Effector memory CD8-positive, alpha-beta T cell (primary cell): ENCODE results near the gene CRACR2A.

Experiments used
- ATAC-seq: fragments of 150-1000 bp; cut with Tn5 transposase; replicated peaks from 2 replicates; pipeline ENCODE4 v1.10.0; 2021; ENCODE audit warnings: mild to moderate bottlenecking, moderate library complexity
- DNase-seq, 3 experiments: peaks; one replicate each; pipeline ENCODE4 v3.0.0; 2021
- H3K27ac Mint-ChIP-seq, 2 donors: one replicate each; pipeline ENCODE4 v1.8.0; 2022; ENCODE audit warnings: mild to moderate bottlenecking in 2 of 2, mixed read lengths in 2 of 2, moderate library complexity in 2 of 2
- H3K27me3 Mint-ChIP-seq, 2 donors: one replicate each; pipeline ENCODE4 v1.8.0; 2022; ENCODE audit warnings: mixed read lengths in 2 of 2
- H3K36me3 Mint-ChIP-seq: one replicate; pipeline ENCODE4 v1.8.0; 2022; ENCODE audit warnings: mild to moderate bottlenecking, moderate library complexity, mixed read lengths; ENCODE audit not compliant: insufficient read depth
- H3K4me1 Mint-ChIP-seq, 2 donors: one replicate each; pipeline ENCODE4 v1.8.0; 2022; ENCODE audit warnings: low read depth in 2 of 2, mixed read lengths in 2 of 2
- H3K4me3 Mint-ChIP-seq, 2 donors: one replicate each; pipeline ENCODE4 v1.8.0; 2022; ENCODE audit warnings: mild to moderate bottlenecking in 2 of 2, mixed read lengths in 2 of 2, moderate library complexity in 2 of 2
- H3K9me3 Mint-ChIP-seq, 2 donors: one replicate each; pipeline ENCODE4 v1.8.0; 2022; ENCODE audit warnings: mixed read lengths in 2 of 2

Gene CRACR2A

GRCh38 chr12:3712209-3712992, 40.5 kb downstream of the CRACR2A start:
- H3K4me3 Mint-ChIP-seq = no peak overlapping the region
- peaks cover 8% of the 10 kb centered on the region for H3K36me3 Mint-ChIP-seq
- ATAC-seq = no peak
- no peak for DNase-seq
- H3K27ac Mint-ChIP-seq = no peak overlapping the region
- no peaks in the 10 kb centered on the region for H3K9me3 Mint-ChIP-seq
- H3K4me1 Mint-ChIP-seq = peaks cover 12 to 14% of the 10 kb centered on the region in 2 donors
- no peaks in the 10 kb centered on the region for H3K27me3 Mint-ChIP-seq

- ATAC-seq = no peak
- H3K9me3 Mint-ChIP-seq = no peaks in the 10 kb centered on the region
- peaks cover 10% of the 10 kb centered on the region for H3K36me3 Mint-ChIP-seq
- peaks cover 22 to 36% of the 10 kb centered on the region in 2 donors for H3K4me1 Mint-ChIP-seq
- H3K27me3 Mint-ChIP-seq = no peaks in the 10 kb centered on the region
- peak overlapping the region; percentile 57 to 63 for H3K27ac Mint-ChIP-seq
- H3K4me3 Mint-ChIP-seq = no peak overlapping the region
- DNase-seq = no peak
These were observed 47.6 kb downstream of the CRACR2A start for GRCh38 chr12:3705354-3705675.

GRCh38 chr12:3704512-3705353, 48.2 kb downstream of the CRACR2A start:
- no peaks in the 10 kb centered on the region for H3K27me3 Mint-ChIP-seq
- DNase-seq (no peak), ATAC-seq (no peak)
- H3K4me3 Mint-ChIP-seq = peak overlapping the region in 1 of 2 donors; percentile 19
- peaks cover 24 to 36% of the 10 kb centered on the region in 2 donors for H3K4me1 Mint-ChIP-seq
- no peaks in the 10 kb centered on the region for H3K9me3 Mint-ChIP-seq
- H3K27ac Mint-ChIP-seq = peak overlapping the region; percentile 57 to 63
- H3K36me3 Mint-ChIP-seq = peaks cover 10% of the 10 kb centered on the region

GRCh38 chr12:3700861-3701260, 52.0 kb downstream of the CRACR2A start:
- no peak overlapping the region for H3K4me3 Mint-ChIP-seq
- H3K27ac Mint-ChIP-seq = peak overlapping the region in 1 of 2 donors; percentile 59
- H3K27me3 Mint-ChIP-seq = no peaks in the 10 kb centered on the region
- ATAC-seq = no peak
- DNase-seq = no peak
- H3K36me3 Mint-ChIP-seq = peaks cover 4% of the 10 kb centered on the region
- no peaks in the 10 kb centered on the region for H3K9me3 Mint-ChIP-seq
- peaks cover 18 to 27% of the 10 kb centered on the region in 2 donors for H3K4me1 Mint-ChIP-seq

- no peak for ATAC-seq
- DNase-seq = no peak
- peak overlapping the region in 1 of 2 donors; percentile 25 for H3K27ac Mint-ChIP-seq
- H3K4me3 Mint-ChIP-seq = no peak overlapping the region
- H3K4me1 Mint-ChIP-seq = peaks cover 9 to 16% of the 10 kb centered on the region in 2 donors
- H3K27me3 Mint-ChIP-seq = no peaks in the 10 kb centered on the region
- peaks cover 14% of the 10 kb centered on the region for H3K36me3 Mint-ChIP-seq
- H3K9me3 Mint-ChIP-seq = no peaks in the 10 kb centered on the region
These were observed 54.5 kb downstream of the CRACR2A start for GRCh38 chr12:3698218-3698974.

GRCh38 chr12:3697311-3697870, 55.5 kb downstream of the CRACR2A start:
- Mint-ChIP-seq H3K36me3 (peaks cover 20% of the 10 kb centered on the region), H3K4me3 (no peak overlapping the region), H3K4me1 (peaks cover 5 to 16% of the 10 kb centered on the region in 2 donors), H3K27ac (no peak overlapping the region), H3K27me3 (no peaks in the 10 kb centered on the region), H3K9me3 (no peaks in the 10 kb centered on the region)
- ATAC-seq (no peak), DNase-seq (no peak)

- Mint-ChIP-seq H3K4me1 (peaks cover 4 to 6% of the 10 kb centered on the region in 2 donors), H3K9me3 (no peaks in the 10 kb centered on the region), H3K27me3 (no peaks in the 10 kb centered on the region), H3K27ac (no peak overlapping the region), H3K4me3 (no peak overlapping the region), H3K36me3 (peaks cover 20% of the 10 kb centered on the region)
- no peak for ATAC-seq
- DNase-seq = no peak
These were observed 58.2 kb downstream of the CRACR2A start for GRCh38 chr12:3694673-3695072.

GRCh38 chr12:3692616-3693365, 60.1 kb downstream of the CRACR2A start:
- Mint-ChIP-seq H3K36me3 (peaks cover 20% of the 10 kb centered on the region), H3K9me3 (no peaks in the 10 kb centered on the region), H3K27ac (peak overlapping the region in 1 of 2 donors; percentile 0), H3K4me3 (no peak overlapping the region), H3K27me3 (no peaks in the 10 kb centered on the region), H3K4me1 (peaks cover 4 to 7% of the 10 kb centered on the region in 2 donors)
- DNase-seq = no peak
- ATAC-seq = no peak

GRCh38 chr12:3686463-3686862, 66.4 kb downstream of the CRACR2A start:
- DNase-seq = no peak
- ATAC-seq = no peak
- Mint-ChIP-seq H3K27ac (peak overlapping the region; percentile 59 to 67), H3K36me3 (peaks cover 4% of the 10 kb centered on the region), H3K4me1 (peaks cover 7 to 10% of the 10 kb centered on the region in 2 donors), H3K27me3 (no peaks in the 10 kb centered on the region), H3K4me3 (no peak overlapping the region), H3K9me3 (no peaks in the 10 kb centered on the region)

GRCh38 chr12:3685830-3686229, 67.1 kb downstream of the CRACR2A start:
- Mint-ChIP-seq H3K27me3 (no peaks in the 10 kb centered on the region), H3K27ac (peak overlapping the region; percentile 38 to 59), H3K36me3 (peaks cover 4% of the 10 kb centered on the region), H3K4me1 (peaks cover 7 to 10% of the 10 kb centered on the region in 2 donors), H3K9me3 (no peaks in the 10 kb centered on the region), H3K4me3 (no peak overlapping the region)
- ATAC-seq = no peak
- no peak for DNase-seq

GRCh38 chr12:3684449-3685051, 68.4 kb downstream of the CRACR2A start:
- Mint-ChIP-seq H3K4me3 (no peak overlapping the region), H3K36me3 (peaks cover 4% of the 10 kb centered on the region), H3K27ac (no peak overlapping the region), H3K4me1 (peaks cover 6 to 7% of the 10 kb centered on the region in 2 donors), H3K27me3 (no peaks in the 10 kb centered on the region), H3K9me3 (no peaks in the 10 kb centered on the region)
- DNase-seq = no peak
- no peak for ATAC-seq

- Mint-ChIP-seq H3K27me3 (no peaks in the 10 kb centered on the region), H3K4me1 (peaks cover 2 to 4% of the 10 kb centered on the region in 2 donors), H3K4me3 (no peak overlapping the region), H3K9me3 (no peaks in the 10 kb centered on the region), H3K27ac (peak overlapping the region; percentile 46 to 66), H3K36me3 (peaks cover 7% of the 10 kb centered on the region)
- no peak for ATAC-seq
- DNase-seq = no peak
These were observed 69.2 kb downstream of the CRACR2A start for GRCh38 chr12:3683670-3684069.
